ENCODE results near the gene DENR. TPM values are rescaled to one million over a fixed set of nuclear protein-coding genes. Genes with fewer than 3 reads are reported as not detected.
"Not testable (repeated sequence)": the region's sequence is repeated elsewhere in the genome, so short reads cannot be mapped to it uniquely, and the experiment has no call there.

Gene DENR
- total RNA-seq, 1 donor from 2014 or later, result 100.0 TPM

DNA sequence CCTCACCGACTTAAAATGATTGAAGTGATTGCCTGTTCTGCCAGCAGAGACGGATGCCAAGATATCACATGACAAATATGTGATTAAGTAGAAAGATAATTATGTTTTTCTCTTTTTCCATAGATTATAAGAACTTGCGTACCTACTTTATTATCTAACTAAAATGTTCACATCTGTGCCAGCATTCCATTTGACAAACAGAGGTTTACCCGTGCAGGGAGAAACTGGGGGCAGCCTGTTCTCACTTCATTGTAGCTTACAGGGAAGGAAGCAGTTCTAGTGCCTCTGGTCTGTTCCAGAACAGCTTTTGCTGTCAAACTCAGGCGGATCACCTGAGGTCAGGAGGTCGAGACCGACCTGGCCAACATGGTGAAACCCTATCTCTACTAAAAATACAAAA is 51.3 kb downstream of the DENR start:
- Mint-ChIP-seq H3K27ac (no peak overlapping the region), H3K27me3 (ENCODE audit: insufficient read depth, low read depth) (no peaks in the 10 kb centered on the region), H3K4me1 (no peaks in the 10 kb centered on the region), H3K9me3 (no peaks in the 10 kb centered on the region), H3K36me3 (no peaks in the 10 kb centered on the region), H3K4me3 (no peak overlapping the region)
- Histone ChIP-seq H3K27ac (no peak overlapping the region), H3K79me2 (ENCODE audit: low read depth) (no peaks in the 10 kb centered on the region), H3K27me3 (no peaks in the 10 kb centered on the region), H3K9ac (no peak overlapping the region), H3K4me2 (no peak overlapping the region), H4K20me1 (ENCODE audit: low read depth) (no peaks in the 10 kb centered on the region), H3K36me3 (no peaks in the 10 kb centered on the region), H3K9me3 (ENCODE audit: low read depth) (no peaks in the 10 kb centered on the region), H2AFZ (replicated peaks) (no peak overlapping the region), H3K4me3 (no peak overlapping the region), H3K4me1 (peaks cover 7% of the 10 kb centered on the region), H3F3A (ENCODE audit: low read depth) (no peaks in the 10 kb centered on the region)
- TF ChIP-seq CTCF (IDR thresholded peaks at IDR 0.05) (no peak), EZH2phosphoT487 (IDR thresholded peaks at IDR 0.05) (no peak), EZH2 (IDR thresholded peaks at IDR 0.05) (no peak)
- no peak for DNase-seq (ENCODE audit: low spot score)

DNA sequence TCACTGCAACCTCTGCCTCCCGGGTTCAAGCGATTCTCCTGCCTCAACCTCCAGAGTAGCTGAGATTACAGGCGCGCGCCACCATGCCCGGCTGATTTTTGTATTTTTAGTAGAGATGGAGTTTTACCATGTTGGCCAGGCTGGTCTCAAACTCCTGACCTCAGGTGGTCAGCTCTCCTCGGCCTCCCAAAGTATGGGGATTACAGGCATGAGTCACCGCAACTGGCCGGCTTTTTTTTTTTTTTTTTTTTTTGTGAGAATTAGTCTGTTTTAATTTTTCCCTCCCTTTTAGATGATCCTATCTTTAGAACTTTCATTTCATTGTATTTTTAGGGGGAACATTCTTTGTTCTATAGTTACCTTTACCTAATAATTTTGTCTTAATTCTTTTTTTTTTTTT is 52.3 kb downstream of the DENR start:
- H3K27me3 Mint-ChIP-seq (ENCODE audit: insufficient read depth, low read depth); H3K9me3 Mint-ChIP-seq; H3F3A ChIP-seq (ENCODE audit: low read depth): not testable (repeated sequence)

DNA sequence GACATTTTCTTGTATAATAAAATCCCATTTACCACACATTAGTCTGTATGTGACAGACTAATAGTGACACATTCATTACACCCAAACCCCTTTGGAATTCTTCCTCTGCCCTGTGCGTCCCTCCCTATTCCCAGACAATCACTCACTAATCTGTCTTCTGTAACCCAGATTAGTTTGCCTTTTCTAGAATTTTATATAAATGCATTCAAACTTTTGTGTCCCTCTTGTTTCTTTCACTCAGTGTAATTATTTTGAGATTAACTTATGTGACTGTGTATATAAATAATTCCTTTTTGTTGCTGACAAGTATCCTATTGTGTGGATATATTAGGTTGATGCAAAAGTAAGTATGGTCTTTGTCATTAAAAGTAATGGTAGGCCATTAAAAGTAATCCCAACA is 55.0 kb downstream of the DENR start:
- Mint-ChIP-seq H3K27ac (no peak overlapping the region), H3K36me3 (no peaks in the 10 kb centered on the region), H3K4me1 (no peaks in the 10 kb centered on the region), H3K4me3 (no peak overlapping the region), H3K27me3 (ENCODE audit: insufficient read depth, low read depth) (no peaks in the 10 kb centered on the region), H3K9me3 (no peaks in the 10 kb centered on the region)
- H4K20me1 ChIP-seq (ENCODE audit: low read depth), result no peaks in the 10 kb centered on the region
- H3K36me3 ChIP-seq, result no peaks in the 10 kb centered on the region
- H3K4me1 ChIP-seq, result no peaks in the 10 kb centered on the region
- no peak overlapping the region for H3K4me3 ChIP-seq
- DNase-seq (ENCODE audit: low spot score), result no peak
- H2AFZ ChIP-seq (replicated peaks), result no peak overlapping the region
- no peak overlapping the region for H3K4me2 ChIP-seq
- H3K27ac ChIP-seq, result no peak overlapping the region
- no peaks in the 10 kb centered on the region for H3K27me3 ChIP-seq
- H3K9ac ChIP-seq, result no peak overlapping the region
- no peaks in the 10 kb centered on the region for H3K79me2 ChIP-seq (ENCODE audit: low read depth)
- H3F3A ChIP-seq (ENCODE audit: low read depth), result no peaks in the 10 kb centered on the region
- H3K9me3 ChIP-seq (ENCODE audit: low read depth), result no peaks in the 10 kb centered on the region
- no peak for TF ChIP-seq CTCF (IDR thresholded peaks at IDR 0.05)
- TF ChIP-seq EZH2 (IDR thresholded peaks at IDR 0.05), result no peak
- TF ChIP-seq EZH2phosphoT487 (IDR thresholded peaks at IDR 0.05), result no peak

More for the DNA sequence above, 52.3 kb downstream of the DENR start:
- not testable (repeated sequence) for H3K4me2 ChIP-seq; DNase-seq (ENCODE audit: low spot score); H3K4me1 ChIP-seq; H3K4me3 ChIP-seq; H4K20me1 ChIP-seq (ENCODE audit: low read depth); H3K9ac ChIP-seq; H3K36me3 Mint-ChIP-seq; H3K27ac Mint-ChIP-seq; H3K9me3 ChIP-seq (ENCODE audit: low read depth); H3K27ac ChIP-seq; H3K27me3 ChIP-seq; H2AFZ ChIP-seq (replicated peaks); H3K4me1 Mint-ChIP-seq; H3K36me3 ChIP-seq; H3K4me3 Mint-ChIP-seq; H3K79me2 ChIP-seq (ENCODE audit: low read depth)

- Histone ChIP-seq H4K20me1 (ENCODE audit: low read depth) (no peaks in the 10 kb centered on the region), H3K4me1 (no peaks in the 10 kb centered on the region), H3K9me3 (ENCODE audit: low read depth) (no peaks in the 10 kb centered on the region), H3K27ac (no peak overlapping the region), H3F3A (ENCODE audit: low read depth) (no peaks in the 10 kb centered on the region), H2AFZ (replicated peaks) (no peak overlapping the region), H3K4me2 (no peak overlapping the region), H3K27me3 (no peaks in the 10 kb centered on the region), H3K9ac (no peak overlapping the region), H3K4me3 (no peak overlapping the region), H3K79me2 (ENCODE audit: low read depth) (no peaks in the 10 kb centered on the region), H3K36me3 (no peaks in the 10 kb centered on the region)
- H3K27me3 Mint-ChIP-seq (ENCODE audit: insufficient read depth, low read depth), result no peaks in the 10 kb centered on the region
- no peaks in the 10 kb centered on the region for H3K4me1 Mint-ChIP-seq
- H3K4me3 Mint-ChIP-seq, result no peak overlapping the region
- DNase-seq (ENCODE audit: low spot score), result no peak
- H3K36me3 Mint-ChIP-seq, result peaks cover 3% of the 10 kb centered on the region
- no peaks in the 10 kb centered on the region for H3K9me3 Mint-ChIP-seq
- TF ChIP-seq CTCF (IDR thresholded peaks at IDR 0.05) (no peak), EZH2 (IDR thresholded peaks at IDR 0.05) (no peak), EZH2phosphoT487 (IDR thresholded peaks at IDR 0.05) (no peak)
- H3K27ac Mint-ChIP-seq, result no peak overlapping the region
Measured at GRCh38 chr12:122811777-122812176, 59.2 kb downstream of the DENR start.

Measured in neural progenitor cell (in vitro differentiated cells).